HepG2 (cell line): ENCODE results near the gene FSD2. TPM values are rescaled to one million over a fixed set of nuclear protein-coding genes. Genes with fewer than 3 reads are reported as not detected.

Experiments
- CERS6 ChIP-seq: sonication (generic); formaldehyde crosslinking; IDR thresholded peaks from 2 replicates; pipeline ENCODE4 v1.5.0; 2020; ENCODE audit warnings: missing genetic modification reagents
- CHD4 ChIP-seq: fragments of 200-600 bp; sonication (generic); IDR thresholded peaks from 2 replicates; pipeline ENCODE4 v1.7.0; 2017; ENCODE audit warnings: mild to moderate bottlenecking, low read length, borderline replicate concordance
- IRX3 ChIP-seq: sonication (generic); formaldehyde crosslinking; IDR thresholded peaks from 2 replicates; pipeline ENCODE4 v1.8.1; 2023; ENCODE audit warnings: mild to moderate bottlenecking, low read depth, missing genetic modification reagents, borderline replicate concordance
- RELA ChIP-seq: sonication (generic); formaldehyde crosslinking; IDR thresholded peaks from 2 replicates; pipeline ENCODE4 v1.4.0; 2020; ENCODE audit warnings: missing genetic modification reagents
- SIN3B ChIP-seq: fragments of 150-350 bp; IDR thresholded peaks from 2 replicates; pipeline ENCODE4 v1.6.1; 2014; ENCODE audit warnings: low read length
- SP140L ChIP-seq: sonication (generic); formaldehyde crosslinking; IDR thresholded peaks from 2 replicates; pipeline ENCODE4 v1.4.0; 2020; ENCODE audit warnings: missing genetic modification reagents, borderline replicate concordance
- U2AF2 ChIP-seq: fragments of 200-400 bp; formaldehyde crosslinking; IDR thresholded peaks from 2 replicates; pipeline ENCODE4 v1.6.1; 2017; ENCODE audit warnings: low read depth, mild to moderate bottlenecking, low read length
- ZBED4 ChIP-seq: sonication (generic); formaldehyde crosslinking; IDR thresholded peaks from 2 replicates; pipeline ENCODE4 v1.4.0; 2020; ENCODE audit warnings: missing genetic modification reagents, borderline replicate concordance
- ZNF780A ChIP-seq: sonication (generic); formaldehyde crosslinking; IDR thresholded peaks from 2 replicates; pipeline ENCODE4 v1.8.0; 2022; ENCODE audit warnings: mild to moderate bottlenecking, missing genetic modification reagents, moderate library complexity
- ZSCAN30 ChIP-seq: sonication (generic); formaldehyde crosslinking; IDR thresholded peaks from 2 replicates; pipeline ENCODE4 v1.5.0; 2020; ENCODE audit warnings: mild to moderate bottlenecking, missing genetic modification reagents
- polyA plus RNA-seq, 8 experiments: library from polyadenylated mRNA; depleted of rRNA in 3 of 8; stranded (reverse) in 7 of 8; unstranded in 1 of 8; fragments of >200 nt; fragmentation: Illumina TruSeq in 4 of 8; extraction: Trizol in 4 of 8; gene quantifications; 2 replicates each; pipeline versions ENCODE4 v1.2.1 to v1.2.3, GENCODE V29; 2011 to 2016; ENCODE audit warnings: low read depth in 4 of 8, missing spikeins in 1 of 8, mixed read lengths in 1 of 8; ENCODE audit not compliant: insufficient read depth in 1 of 8
- total RNA-seq, 5 experiments: library from RNA; depleted of rRNA; stranded (reverse); fragments of >200 nt; fragmentation: Illumina TruSeq; extraction: Trizol; gene quantifications; 2 replicates each; pipeline ENCODE4 v1.2.3, GENCODE V29; 2016; ENCODE audit warnings: low read depth in 1 of 5

The FSD2 gene
- total and polyA plus RNA-seq, 2 of the 13 experiments (the other 11 are each of a cell fraction or from before 2014, with no cell fraction given): not detected

- TF ChIP-seq ZBED4: no peak
- no peak for TF ChIP-seq U2AF2
- no peak for TF ChIP-seq ZSCAN30 (CRISPR knock-in tag)
- no peak for TF ChIP-seq RELA
- no peak for TF ChIP-seq SP140L (CRISPR knock-in tag)
- no peak for TF ChIP-seq SIN3B
- no peak for TF ChIP-seq IRX3 (CRISPR knock-in tag)
- TF ChIP-seq CHD4: no peak
- TF ChIP-seq CERS6 (CRISPR knock-in tag): no peak
- TF ChIP-seq ZNF780A (CRISPR knock-in tag): no peak
Measured at GRCh38 chr15:82854554-82854953, 48.7 kb upstream of the FSD2 start (continued).
